Gastrocnemius medialis (tissue), 4 donors: Measurements from ENCODE around the gene PIWIL1. TPM values are rescaled to one million over a fixed set of nuclear protein-coding genes. Genes with fewer than 3 reads are reported as not detected.

Experiments used
- ATAC-seq, 2 donors: fragments of 150-250 bp; one replicate each; pipeline ENCODE4 v1.9.1; 2016
- DNase-seq, 2 donors: peaks; one replicate each; pipeline ENCODE4 v3.0.0-alpha.2; 2019
- H3K27ac ChIP-seq, 4 donors: fragments of 200-600 bp; sonication (generic); 1 replicate in 1 of 4; 2 replicates in 3 of 4; pipeline ENCODE4 v1.5.1; 2016 to 2018; ENCODE audit warnings: mild to moderate bottlenecking in 2 of 4, moderate library complexity in 1 of 4
- H3K27me3 ChIP-seq, 3 donors: fragments of 200-600 bp; sonication (generic) in 2 of 3; 1 replicate in 1 of 3; 2 replicates in 2 of 3; pipeline versions ENCODE4 v1.5.1 to v1.6.0; 2016 to 2019; ENCODE audit warnings: mild to moderate bottlenecking in 1 of 3, moderate library complexity in 1 of 3
- H3K36me3 ChIP-seq, 2 donors: fragments of 200-600 bp; sonication (generic) in 1 of 2; one replicate each; pipeline ENCODE4 v1.5.1; 2017 to 2018
- H3K4me1 ChIP-seq, 2 donors: fragments of 200-600 bp; sonication (generic) in 1 of 2; one replicate each; pipeline ENCODE4 v1.5.1; 2016 to 2017; ENCODE audit warnings: mild to moderate bottlenecking in 2 of 2
- H3K4me3 ChIP-seq, 4 donors: fragments of 200-600 bp; sonication (generic) in 3 of 4; 1 replicate in 1 of 4; 2 replicates in 3 of 4; pipeline ENCODE4 v1.5.1; 2016 to 2019; ENCODE audit warnings: mild to moderate bottlenecking in 2 of 4
- H3K9me3 ChIP-seq, 3 donors: fragments of 200-600 bp; sonication (generic) in 2 of 3; 1 replicate in 1 of 3; 2 replicates in 2 of 3; pipeline ENCODE4 v1.5.1; 2016 to 2019
- CTCF ChIP-seq, 5 experiments: fragments of 450-650 bp in 3 of 5; fragments of 200-600 bp in 2 of 5; sonication (generic) in 2 of 5; IDR thresholded peaks in 4 of 5; conservative IDR thresholded peaks in 1 of 5; 1 replicate in 4 of 5; 2 replicates in 1 of 5; pipeline ENCODE4 v1.5.1; 2016 to 2019; ENCODE audit warnings: antibody characterized with exemption in 5 of 5, mild to moderate bottlenecking in 3 of 5, moderate library complexity in 3 of 5
- POLR2A ChIP-seq, 2 donors: fragments of 450-650 bp; IDR thresholded peaks; one replicate each; pipeline ENCODE4 v1.6.1; 2017; ENCODE audit warnings: antibody characterized with exemption in 2 of 2, mild to moderate bottlenecking in 2 of 2, moderate library complexity in 2 of 2
- in situ Hi-C, 4 donors: fragments of 200-750 bp; cut with MboI; loops; one replicate each; pipeline versions ENCODE4 v1.15.0 to v1.8.0; 2017; ENCODE audit warnings: low sequenced_read_pairs in 4 of 4
- intact Hi-C: fragments of 100-400 bp; cut with DNase I; formaldehyde crosslinking; loops from one replicate; pipeline ENCODE4 v1.15.1; 2023; ENCODE audit warnings: low total_unique reads
- total RNA-seq, 4 donors: library from RNA; depleted of rRNA; stranded (reverse); fragments of >200 nt; gene quantifications; one replicate each; pipeline versions ENCODE4 v1.1.0 to v1.2.3, GENCODE V29; 2016

The PIWIL1 gene
- total RNA-seq = not detected

- no peaks in the 10 kb centered on the region for H3K9me3 ChIP-seq
- intact Hi-C loops = no loop called here
- H3K36me3 ChIP-seq = no peaks in the 10 kb centered on the region
- no peak within 1 kb of the TSS for H3K27ac ChIP-seq
- TF ChIP-seq CTCF (IDR thresholded peaks at IDR 0.05 in 4 of 5, conservative IDR thresholded peaks at IDR 0.05 in 1 of 5) (no peak), POLR2A (IDR thresholded peaks at IDR 0.05) (no peak)
- in situ Hi-C loops = loop anchor here in 3 of 4 donors (5.0 to 10.0 kb wide), 3 partner anchors 283 to 300 kb away; no protein-coding TSS in a partner anchor
- peaks cover 9 to 15% (median 12%) of the 10 kb centered on the region in 3 donors for H3K27me3 ChIP-seq
- H3K4me3 ChIP-seq = no peak within 1 kb of the TSS
- H3K4me1 ChIP-seq = no peaks in the 10 kb centered on the region
- ATAC-seq = no peak
- no peak for DNase-seq
Measured at GRCh38 chr12:130337488-130338303, at the start of gene PIWIL1. Gene PIWIL1, plus strand, starts transcription at chr12:130337887. Its CDS starts 4,705 bp downstream, at chr12:130342592.

GRCh38 chr12:130288206-130288605 is 49.5 kb upstream of the PIWIL1 start:
- ATAC-seq = no peak
- Histone ChIP-seq H3K36me3 (no peaks in the 10 kb centered on the region), H3K9me3 (peaks cover 0 to 5% (median 0%) of the 10 kb centered on the region in 3 donors), H3K4me3 (no peak overlapping the region), H3K27ac (no peak overlapping the region), H3K4me1 (no peaks in the 10 kb centered on the region), H3K27me3 (no peaks in the 10 kb centered on the region)
- no peak for DNase-seq
- TF ChIP-seq CTCF (IDR thresholded peaks at IDR 0.05 in 4 of 5, conservative IDR thresholded peaks at IDR 0.05 in 1 of 5) (no peak), POLR2A (IDR thresholded peaks at IDR 0.05) (no peak)
- intact Hi-C loops = no loop called here
- in situ Hi-C loops = no loop called here

- H3K27me3 ChIP-seq = no peaks in the 10 kb centered on the region
- no peaks in the 10 kb centered on the region for H3K36me3 ChIP-seq
- no peak overlapping the region for H3K27ac ChIP-seq
- H3K9me3 ChIP-seq = peaks cover 0 to 5% (median 0%) of the 10 kb centered on the region in 3 donors
- DNase-seq = no peak
- in situ Hi-C loops = no loop called here
- intact Hi-C loops = no loop called here
- ATAC-seq = no peak
- H3K4me3 ChIP-seq = no peak overlapping the region
- TF ChIP-seq CTCF (IDR thresholded peaks at IDR 0.05 in 4 of 5, conservative IDR thresholded peaks at IDR 0.05 in 1 of 5) = no peak
- no peaks in the 10 kb centered on the region for H3K4me1 ChIP-seq
Measured at GRCh38 chr12:130288691-130289090, 49.0 kb upstream of the PIWIL1 start.

GRCh38 chr12:130290114-130290513 is 47.6 kb upstream of the PIWIL1 start:
- TF ChIP-seq CTCF (IDR thresholded peaks at IDR 0.05 in 4 of 5, conservative IDR thresholded peaks at IDR 0.05 in 1 of 5) (no peak), POLR2A (IDR thresholded peaks at IDR 0.05) (no peak)

More at GRCh38 chr12:130290114-130290513, 47.6 kb upstream of the PIWIL1 start:
- no peak overlapping the region for H3K27ac ChIP-seq
- DNase-seq = no peak
- no peaks in the 10 kb centered on the region for H3K4me1 ChIP-seq
- H3K4me3 ChIP-seq = no peak overlapping the region
- no peaks in the 10 kb centered on the region for H3K27me3 ChIP-seq
- no peaks in the 10 kb centered on the region for H3K36me3 ChIP-seq
- ATAC-seq = no peak
- H3K9me3 ChIP-seq = peaks cover 0 to 5% (median 0%) of the 10 kb centered on the region in 3 donors
- intact Hi-C loops = no loop called here
- in situ Hi-C loops = no loop called here
